CD4-positive, alpha-beta T cell treated with Interferon alpha-2 for 1 hour (primary cell): ENCODE measurements around the gene PPDPF.

Experiments
- DNase-seq, 2 donors: peaks; one replicate each; pipeline ENCODE4 v3.0.0-alpha.2; 2020 to 2022

PPDPF gene

DNA sequence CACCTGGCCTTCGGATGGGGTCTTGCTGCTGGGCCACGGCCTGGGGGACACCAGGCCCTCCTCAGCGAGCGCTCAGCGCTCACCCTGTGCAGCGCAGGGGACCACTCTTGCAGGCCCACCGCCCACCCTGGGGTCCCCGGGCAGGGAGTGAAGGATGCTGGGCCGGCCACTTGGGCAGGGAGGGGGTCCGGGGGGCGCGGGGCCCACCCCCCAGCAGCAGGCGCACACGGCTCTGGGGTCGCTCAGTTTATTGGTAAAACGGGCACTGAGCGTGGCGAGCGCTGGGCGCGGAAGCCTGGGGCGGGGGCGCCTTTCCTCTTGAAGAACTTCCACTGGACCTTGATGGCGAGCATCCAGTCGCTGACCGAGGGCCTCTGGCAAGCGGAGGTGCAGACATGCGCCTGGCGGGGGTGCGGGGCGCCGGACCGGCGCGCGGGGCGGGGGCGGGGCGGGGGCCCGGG is 32.8 kb upstream of the PPDPF start:
- DNase-seq: no peak

- no peak for DNase-seq
Observed at GRCh38 chr20:63488315-63489251, 32.0 kb upstream of the PPDPF start.

- no peak for DNase-seq
Observed at GRCh38 chr20:63490416-63490815, 30.1 kb upstream of the PPDPF start.

- DNase-seq: no peak
Observed at GRCh38 chr20:63491078-63491477, 29.5 kb upstream of the PPDPF start.

DNA sequence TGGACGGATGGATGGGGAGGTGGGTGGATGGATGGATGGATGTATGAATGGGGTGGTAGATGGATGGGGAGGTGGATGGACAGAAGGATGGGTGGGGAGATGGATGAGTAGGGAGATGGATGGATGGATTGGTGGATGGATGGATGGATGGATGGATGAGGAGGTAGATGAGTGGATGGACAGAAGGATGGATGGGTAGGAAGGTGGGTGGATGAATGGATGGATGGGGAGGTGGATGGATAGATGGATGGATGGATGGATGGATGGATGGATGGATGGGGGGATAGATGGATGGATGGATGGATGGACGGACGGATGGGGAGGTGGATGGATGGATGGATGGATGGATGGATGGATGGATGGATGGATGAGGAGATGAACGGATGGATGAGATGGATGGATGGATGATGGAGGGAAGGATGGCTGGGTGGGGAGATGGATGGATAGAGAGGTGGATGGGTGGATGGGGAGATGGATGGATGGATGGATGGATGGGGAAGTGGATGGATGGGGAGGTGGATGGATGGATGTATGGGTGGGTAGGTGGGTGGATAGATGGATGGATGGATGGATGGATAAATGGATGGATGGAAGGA is 28.8 kb upstream of the PPDPF start:
- DNase-seq: no peak

GRCh38 chr20:63492518-63492917 is 28.0 kb upstream of the PPDPF start:
- DNase-seq: no peak

DNA sequence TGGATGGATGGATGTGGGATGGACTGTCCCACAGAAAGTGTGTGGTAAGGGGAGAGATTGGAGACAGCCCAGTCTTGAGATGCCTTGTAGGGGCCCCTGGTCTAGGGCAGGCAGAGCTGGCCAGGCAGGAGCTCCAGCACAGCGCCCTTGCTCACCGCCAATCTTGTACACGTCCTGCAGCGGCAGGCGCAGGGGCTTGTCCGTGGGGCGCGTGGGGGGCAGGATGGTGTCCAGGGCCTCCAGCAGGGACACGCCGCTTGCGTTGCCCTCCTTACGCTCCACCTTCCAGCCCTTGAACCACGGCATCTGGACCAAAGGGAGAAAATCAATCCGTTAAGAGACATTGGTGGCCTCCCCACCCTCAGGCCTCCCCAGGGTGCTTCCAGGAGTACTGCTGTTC is 27.6 kb upstream of the PPDPF start:
- DNase-seq: no peak

- DNase-seq: no peak
Observed at GRCh38 chr20:63493563-63494020, 27.0 kb upstream of the PPDPF start.

- no peak for DNase-seq
Observed at GRCh38 chr20:63494084-63494419, 26.5 kb upstream of the PPDPF start.

DNA sequence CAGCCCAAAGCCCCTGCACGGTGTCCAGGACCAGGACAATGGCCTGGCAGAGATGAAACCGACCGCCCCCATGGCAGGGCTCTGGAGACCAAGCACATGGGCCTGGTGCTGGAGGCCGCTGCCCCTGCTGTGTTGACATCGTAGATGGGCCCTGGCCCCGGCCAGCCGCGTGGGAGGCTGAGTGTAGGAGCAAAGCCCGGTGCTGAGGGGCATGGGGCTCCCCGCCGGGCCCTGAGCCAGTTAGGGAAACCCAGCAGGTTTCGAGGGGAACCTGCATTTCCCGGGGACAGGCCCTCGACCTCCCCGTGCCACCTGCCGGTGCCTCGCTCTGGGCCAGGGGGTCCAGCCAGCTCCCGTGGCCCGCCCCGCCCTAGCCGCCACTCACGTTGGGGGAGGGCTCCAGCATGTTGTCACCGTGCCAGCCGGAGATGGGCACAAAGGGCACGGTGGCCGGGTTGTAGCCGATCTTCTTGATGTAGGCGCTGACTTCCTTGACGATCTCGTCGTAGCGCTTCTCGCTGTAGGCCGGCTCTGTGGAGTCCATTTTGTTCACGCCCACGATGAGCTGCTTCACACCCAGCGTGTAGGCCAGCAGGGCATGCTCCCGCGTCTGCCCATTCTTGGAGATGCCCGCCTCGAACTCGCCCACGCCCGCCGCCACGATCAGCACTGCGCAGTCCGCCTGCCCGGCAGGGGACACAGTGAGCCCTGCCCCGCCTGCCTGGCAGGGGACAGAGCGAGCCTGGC is 26.0 kb upstream of the PPDPF start:
- no peak for DNase-seq

DNA sequence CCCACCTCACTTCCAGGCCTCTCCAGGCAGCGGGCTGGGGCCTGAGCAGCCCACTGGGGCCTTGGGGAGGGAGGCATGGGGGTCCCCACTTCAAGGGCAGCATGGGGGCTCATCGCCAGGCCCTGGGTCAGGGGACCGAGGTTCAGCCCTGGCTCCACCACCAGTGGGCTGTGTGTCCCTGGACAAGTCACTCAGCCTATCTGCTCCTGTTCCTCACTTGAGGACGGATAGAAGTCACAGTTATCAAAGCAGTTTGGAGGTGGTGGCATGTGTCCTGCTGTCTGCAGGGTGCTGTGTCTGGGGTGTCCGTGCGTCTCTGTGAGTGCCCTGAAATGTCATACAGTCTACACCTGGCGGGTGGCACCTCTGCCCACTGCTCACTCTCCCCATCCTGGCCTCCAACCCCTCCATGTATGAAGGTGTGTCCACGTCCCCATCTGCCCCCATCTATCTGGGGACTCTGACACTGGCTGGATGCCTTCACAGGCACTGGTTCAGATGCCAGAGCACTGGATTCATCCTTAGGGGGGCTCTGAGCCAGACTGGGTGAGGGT is 25.3 kb upstream of the PPDPF start:
- no peak for DNase-seq

DNA sequence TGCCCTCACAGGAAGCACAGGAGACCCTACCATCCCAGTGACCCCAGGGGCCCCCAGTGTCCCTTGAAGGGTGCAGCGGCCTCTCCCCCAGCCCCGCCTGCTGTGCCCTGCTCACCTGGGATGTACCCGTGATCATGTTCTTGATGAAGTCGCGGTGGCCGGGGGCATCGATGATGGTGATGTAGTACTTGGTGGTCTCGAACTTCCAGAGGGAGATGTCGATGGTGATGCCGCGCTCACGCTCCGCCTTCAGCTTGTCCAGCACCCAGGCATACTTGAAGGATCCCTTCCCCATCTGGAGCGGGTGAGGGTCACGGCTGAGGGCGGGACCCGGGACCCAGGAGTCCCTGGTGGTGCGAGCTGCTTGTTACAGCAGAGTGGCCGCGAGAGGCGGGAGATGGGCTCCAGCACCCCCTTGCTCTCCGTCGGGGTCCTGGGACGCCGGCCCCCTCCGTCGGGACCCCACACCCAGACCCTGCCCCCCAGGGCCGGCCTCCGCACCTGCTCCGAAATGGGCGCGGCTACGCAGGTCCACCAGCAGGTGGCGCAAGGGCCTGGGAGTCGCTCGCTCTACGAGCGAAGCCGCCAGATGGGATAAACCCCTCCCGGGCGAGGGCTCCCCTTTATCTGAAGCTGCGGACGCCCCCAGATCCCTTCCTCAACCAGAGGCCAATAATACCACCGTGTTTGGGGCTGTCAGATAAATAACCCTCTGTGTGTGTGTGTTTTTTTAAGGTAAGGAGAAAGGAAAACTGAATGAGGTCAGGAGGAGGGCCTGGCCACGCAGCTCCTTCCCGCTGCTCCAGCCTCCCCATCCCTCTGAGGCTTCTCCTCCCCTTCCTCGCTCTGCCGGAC is 24.6 kb upstream of the PPDPF start:
- peak; percentile 72 to 81 for DNase-seq

- DNase-seq: no peak
Observed at GRCh38 chr20:63496596-63497120, 23.9 kb upstream of the PPDPF start.

DNA sequence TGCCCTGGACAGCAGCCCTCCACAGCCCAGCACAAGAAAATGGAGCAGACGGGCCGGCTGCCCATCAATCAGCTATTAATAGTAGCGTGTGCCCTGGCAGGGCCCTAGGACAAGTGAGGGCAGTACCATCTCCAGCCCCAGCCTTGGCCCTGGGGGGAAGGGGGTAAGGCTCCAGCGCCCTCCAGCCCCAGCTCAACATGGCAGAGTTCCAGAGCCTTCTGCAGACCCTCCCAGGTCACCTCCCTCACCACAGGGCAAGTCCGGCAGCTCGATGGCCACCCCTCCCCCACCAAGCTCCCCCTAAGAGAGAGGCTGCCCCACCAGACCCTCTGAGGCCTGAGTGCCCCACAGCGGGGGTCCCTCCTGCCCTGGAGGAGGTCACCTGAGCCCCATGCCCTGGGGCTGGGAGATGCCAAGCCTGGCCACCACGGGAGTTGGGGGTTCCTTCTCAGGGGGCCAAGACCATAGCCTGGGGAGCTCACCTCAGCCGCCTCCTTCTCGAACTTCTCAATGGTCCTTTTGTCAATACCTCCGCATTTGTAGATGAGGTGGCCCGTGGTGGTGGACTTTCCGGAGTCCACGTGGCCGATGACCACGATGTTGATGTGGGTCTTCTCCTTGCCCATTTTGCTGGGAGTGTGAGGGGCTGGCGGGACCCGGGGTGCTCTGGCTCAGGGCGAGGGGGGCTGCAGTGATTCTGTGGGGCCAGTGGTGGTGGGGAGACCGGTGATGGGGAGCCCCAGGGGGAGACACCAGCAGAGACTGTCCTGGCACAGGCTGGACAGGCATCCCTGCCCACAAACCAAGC is 23.2 kb upstream of the PPDPF start:
- no peak for DNase-seq

- no peak for DNase-seq
Observed at GRCh38 chr20:63497946-63498935, 22.3 kb upstream of the PPDPF start.

DNA sequence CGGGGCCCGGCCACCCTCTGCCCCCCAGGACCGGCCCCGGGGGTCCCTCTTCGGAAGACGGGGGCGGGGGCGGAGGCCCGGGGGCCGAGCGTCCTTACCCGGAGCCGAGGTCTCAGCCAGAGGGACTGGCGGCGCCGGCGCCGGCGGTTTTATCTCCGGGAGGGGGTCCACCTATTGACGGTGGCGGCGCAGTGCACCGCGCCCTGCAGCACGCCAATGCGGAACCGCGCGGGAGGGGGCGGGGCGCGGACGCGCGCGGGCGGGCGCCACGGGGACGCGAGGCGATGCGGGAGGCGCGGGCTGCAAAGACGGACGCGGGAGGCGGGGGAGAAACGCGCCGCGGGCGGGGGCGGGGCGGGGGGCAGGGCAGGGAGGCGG is 21.6 kb upstream of the PPDPF start, which contains the start of gene EEF1A2:
Gene EEF1A2, minus strand, starts transcription at position 124 of the 378 bp plus-strand sequence. CDS start 1,320 bp downstream, outside the sequence.
- peak; percentile 51 to 71 for DNase-seq

GRCh38 chr20:63499338-63499969 is 21.1 kb upstream of the PPDPF start:
- no peak for DNase-seq

DNA sequence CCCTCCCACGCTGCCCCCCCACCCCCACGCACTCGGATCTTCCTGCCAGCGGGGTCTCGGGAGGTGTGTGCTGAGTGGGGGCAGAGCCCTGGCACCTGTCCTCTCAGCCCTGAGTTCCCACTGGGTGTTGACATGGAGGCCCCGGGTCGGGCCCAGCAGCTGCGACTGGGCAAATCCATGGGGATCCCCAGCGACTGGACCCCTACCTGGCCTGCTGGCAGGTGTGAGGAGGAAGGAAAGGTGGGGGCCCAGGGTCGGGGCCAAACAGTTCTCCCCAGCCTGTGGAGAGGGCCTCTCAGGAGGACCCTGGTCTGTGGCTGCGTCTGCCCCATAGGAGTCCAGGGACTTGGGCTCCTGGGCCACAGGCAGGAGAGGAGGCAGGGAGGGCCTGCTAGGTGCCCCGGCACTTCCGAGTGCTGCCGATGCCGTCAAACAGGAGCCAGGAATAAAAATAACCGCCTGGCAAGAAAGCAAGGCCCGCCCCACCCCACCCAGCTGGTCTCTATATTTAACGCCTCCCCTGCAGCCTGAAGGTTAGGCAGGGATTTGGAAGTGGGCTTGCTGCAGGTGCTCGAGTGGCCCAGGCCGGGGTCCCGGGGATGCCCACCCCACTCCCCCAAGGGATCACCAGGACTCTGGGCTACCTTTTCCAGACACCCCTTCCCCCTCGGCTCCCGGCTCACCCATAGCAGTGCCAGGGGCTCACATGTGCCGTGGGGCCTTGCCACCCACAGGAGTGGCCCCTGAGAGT is 20.2 kb upstream of the PPDPF start:
- no peak for DNase-seq
